H1 (cell line): Measurements from ENCODE around the gene ATAT1. TPM values are rescaled to one million over a fixed set of nuclear protein-coding genes. Genes with fewer than 3 reads are reported as not detected.

Source experiments
- CTCF ChIA-PET: fragments of 300-600 bp; sonication (Branson Sonifier 250); formaldehyde crosslinking; loops from one replicate; lab custom pipeline; 2021; ENCODE audit not compliant: partially characterized antibody; lab: Charles Lee
- POLR2A ChIA-PET: fragments of 300-600 bp; sonication (Branson Sonifier 250); formaldehyde crosslinking; loops from one replicate; lab custom pipeline; 2021; ENCODE audit warnings: inconsistent platforms; ENCODE audit not compliant: partially characterized antibody; lab: Charles Lee
- DNase-seq, 2 experiments: peaks; one replicate each; pipeline versions ENCODE4 v3.0.0 to v3.0.0-alpha.2; 2010 to 2022; ENCODE audit warnings: low spot score in 2 of 2, low read depth in 1 of 2, mixed read lengths in 1 of 2
- FAIRE-seq: peaks from 2 replicates; lab custom pipeline; 2011; peaks lifted over from hg19 to GRCh38; lab: Jason Lieb, UNC
- H2AFZ ChIP-seq: 2 replicates; pipeline ENCODE4 v1.8.1; 2012; ENCODE audit warnings: low read length, inconsistent platforms
- H2AK5ac ChIP-seq: 2 replicates; pipeline ENCODE4 v1.6.1; 2013; ENCODE audit warnings: low read depth, low read length
- H2BK120ac ChIP-seq: replicated peaks from 2 replicates; pipeline ENCODE3; 2013; ENCODE audit warnings: low read depth, low read length, inconsistent platforms
- H2BK12ac ChIP-seq: 2 replicates; pipeline ENCODE4 v1.6.1; 2013; ENCODE audit warnings: low read depth, low read length
- H2BK15ac ChIP-seq: 2 replicates; pipeline ENCODE4 v1.6.1; 2013; ENCODE audit warnings: low read length
- H2BK20ac ChIP-seq: 2 replicates; pipeline ENCODE4 v1.6.1; 2013; ENCODE audit warnings: low read length
- H2BK5ac ChIP-seq: 2 replicates; pipeline ENCODE4 v1.6.1; 2013; ENCODE audit warnings: low read depth, low read length
- H3K14ac ChIP-seq: 2 replicates; pipeline ENCODE4 v1.6.1; 2013; ENCODE audit warnings: inconsistent platforms; ENCODE audit not compliant: insufficient read length
- H3K18ac ChIP-seq: 2 replicates; pipeline ENCODE4 v1.6.1; 2013; ENCODE audit warnings: low read length; ENCODE audit errors: extremely low read depth
- H3K23ac ChIP-seq: 2 replicates; pipeline ENCODE4 v1.6.1; 2013; ENCODE audit warnings: inconsistent platforms; ENCODE audit not compliant: insufficient read length
- H3K23me2 ChIP-seq: 2 replicates; pipeline ENCODE4 v1.6.1; 2013; ENCODE audit warnings: low read depth, low read length
- H3K27ac ChIP-seq: 2 replicates; pipeline ENCODE4 v1.6.1; 2011; ENCODE audit warnings: low read depth, low read length, inconsistent platforms
- H3K27me3 ChIP-seq, 4 experiments: replicated peaks in 1 of 4; 1 replicate in 1 of 4; 2 replicates in 3 of 4; pipeline versions ENCODE4 v1.6.1 to v1.8.1; 2011 to 2013; ENCODE audit warnings: low read length in 3 of 4, mild to moderate bottlenecking in 3 of 4, inconsistent platforms in 2 of 4, mixed read lengths in 2 of 4, moderate library complexity in 1 of 4; ENCODE audit not compliant: control insufficient read depth in 3 of 4, insufficient read depth in 3 of 4; ENCODE audit errors: extremely low read depth in 1 of 4
- H3K36me3 ChIP-seq, 4 experiments: 2 replicates each; pipeline versions ENCODE4 v1.6.1 to v1.8.1; 2011 to 2013; ENCODE audit warnings: mild to moderate bottlenecking in 4 of 4, low read length in 3 of 4, moderate library complexity in 2 of 4, control low read depth in 1 of 4, inconsistent platforms in 1 of 4; ENCODE audit not compliant: insufficient read depth in 4 of 4, control insufficient read depth in 2 of 4
- H3K4ac ChIP-seq: replicated peaks from 2 replicates; pipeline ENCODE3; 2013; ENCODE audit warnings: low read length, low read depth, mixed read lengths, inconsistent platforms; ENCODE audit not compliant: insufficient read length
- H3K4me1 ChIP-seq, 4 experiments: replicated peaks in 1 of 4; 1 replicate in 1 of 4; 2 replicates in 3 of 4; pipeline versions ENCODE4 v1.6.1 to v1.8.1; 2011 to 2013; ENCODE audit warnings: low read length in 3 of 4, inconsistent platforms in 2 of 4, mixed read lengths in 1 of 4; ENCODE audit not compliant: insufficient read depth in 4 of 4, control insufficient read depth in 3 of 4
- H3K4me2 ChIP-seq, 2 experiments: 2 replicates each; pipeline versions ENCODE4 v1.6.1 to v1.8.1; 2011 to 2013; ENCODE audit warnings: low read depth in 2 of 2, low read length in 2 of 2, control low read depth in 1 of 2, inconsistent platforms in 1 of 2, mild to moderate bottlenecking in 1 of 2; ENCODE audit not compliant: insufficient read depth in 1 of 2
- H3K4me3 ChIP-seq, 4 experiments: fragments of 200-600, 300-600 bp in 1 of 4; sonication (generic), shearing (Covaris generic), sonication (Bioruptor Twin) in 1 of 4; 2 replicates each; pipeline versions ENCODE4 v1.5.1 to v1.8.1; 2011 to 2016; ENCODE audit warnings: low read length in 4 of 4, low read depth in 3 of 4, control low read depth in 2 of 4, inconsistent platforms in 2 of 4, mild to moderate bottlenecking in 2 of 4, mixed read lengths in 1 of 4, moderate library complexity in 1 of 4; ENCODE audit not compliant: insufficient read depth in 2 of 4; ENCODE audit errors: extremely low read depth in 1 of 4
- H3K56ac ChIP-seq: replicated peaks from 2 replicates; pipeline ENCODE3; 2013; ENCODE audit warnings: low read depth, mild to moderate bottlenecking, mixed read lengths, low read length, inconsistent platforms; ENCODE audit not compliant: insufficient read length
- H3K79me1 ChIP-seq: 2 replicates; pipeline ENCODE4 v1.6.1; 2013; ENCODE audit warnings: low read depth, low read length, control low read depth
- H3K79me2 ChIP-seq, 2 experiments: 2 replicates each; pipeline versions ENCODE4 v1.6.1 to v1.8.1; 2012 to 2013; ENCODE audit warnings: low read length in 2 of 2, mild to moderate bottlenecking in 2 of 2, inconsistent platforms in 1 of 2; ENCODE audit not compliant: insufficient read depth in 2 of 2, control insufficient read depth in 1 of 2
- H3K9ac ChIP-seq, 4 experiments: replicated peaks in 1 of 4; 1 replicate in 1 of 4; 2 replicates in 3 of 4; pipeline versions ENCODE4 v1.6.1 to v1.8.1; 2011 to 2013; ENCODE audit warnings: low read depth in 3 of 4, low read length in 3 of 4, control low read depth in 2 of 4, mild to moderate bottlenecking in 2 of 4, moderate library complexity in 2 of 4, inconsistent platforms in 1 of 4; ENCODE audit errors: extremely low read depth in 1 of 4
- H3K9me3 ChIP-seq, 2 experiments: 2 replicates each; pipeline versions ENCODE4 v1.6.1 to v1.8.1; 2012 to 2013; ENCODE audit warnings: mild to moderate bottlenecking in 2 of 2, moderate library complexity in 2 of 2, control low read depth in 1 of 2, inconsistent platforms in 1 of 2, low read depth in 1 of 2, low read length in 1 of 2, mixed read lengths in 1 of 2; ENCODE audit not compliant: insufficient read depth in 2 of 2
- H4K20me1 ChIP-seq, 2 experiments: replicated peaks in 1 of 2; 2 replicates each; pipeline versions ENCODE3 to v1.8.1; 2011 to 2013; ENCODE audit warnings: inconsistent platforms in 2 of 2, low read length in 2 of 2, mild to moderate bottlenecking in 1 of 2; ENCODE audit not compliant: insufficient read depth in 2 of 2, control insufficient read depth in 1 of 2
- H4K5ac ChIP-seq: 2 replicates; pipeline ENCODE4 v1.6.1; 2013; ENCODE audit warnings: low read length, low read depth, mixed read lengths, inconsistent platforms; ENCODE audit not compliant: insufficient read length
- H4K8ac ChIP-seq: 2 replicates; pipeline ENCODE4 v1.8.0; 2013; ENCODE audit warnings: mild to moderate bottlenecking, moderate library complexity, low read length, inconsistent platforms; ENCODE audit not compliant: insufficient read depth; ENCODE audit errors: extremely low read depth
- H4K91ac ChIP-seq: replicated peaks from 2 replicates; pipeline ENCODE3; 2013; ENCODE audit warnings: low read length, mixed read lengths, inconsistent platforms; ENCODE audit not compliant: insufficient read length
- CTBP2 ChIP-seq: IDR thresholded peaks from 2 replicates; pipeline ENCODE4 v1.7.0; 2011; ENCODE audit warnings: borderline replicate concordance, mild to moderate bottlenecking, moderate library complexity, mixed read lengths, low read length; ENCODE audit not compliant: insufficient read depth, insufficient read length
- E2F6 ChIP-seq: IDR thresholded peaks from 2 replicates; pipeline ENCODE4 v1.6.1; 2012; ENCODE audit warnings: inconsistent platforms
- MAFK ChIP-seq: IDR thresholded peaks from 2 replicates; pipeline ENCODE4 v1.6.1; 2012; ENCODE audit warnings: low read depth, mild to moderate bottlenecking, improper control_type of control experiment, low read length
- POLR2AphosphoS5 ChIP-seq: IDR thresholded peaks from 2 replicates; pipeline ENCODE4 v1.6.1; 2011; ENCODE audit warnings: low read depth, low read length
- SIX5 ChIP-seq: IDR thresholded peaks from 2 replicates; pipeline ENCODE4 v1.6.1; 2011; ENCODE audit warnings: mild to moderate bottlenecking, low read depth, low read length
- TCF12 ChIP-seq: IDR thresholded peaks from 2 replicates; pipeline ENCODE4 v1.6.1; 2011; ENCODE audit warnings: low read depth, mild to moderate bottlenecking, low read length
- WGBS, 2 experiments: shearing (Covaris generic) in 1 of 2; methylation state at CpG; one replicate each; pipeline versions ENCODE4 v1.1.6 to v1.1.7; 2013 to 2015; ENCODE audit warnings: low lambda C conversion rate in 2 of 2, mixed read lengths in 2 of 2, inconsistent platforms in 1 of 2, low coverage in 1 of 2, missing lambda C conversion rate in 1 of 2; ENCODE audit not compliant: insufficient replicate concordance in 2 of 2, insufficient coverage in 1 of 2, insufficient read length in 1 of 2; ENCODE audit errors: extremely low coverage in 1 of 2, missing lambda C conversion rate in 1 of 2; 5-methylcytosine and 5-hydroxymethylcytosine counted together
- polyA plus RNA-seq, 7 experiments: library from polyadenylated mRNA; depleted of rRNA in 3 of 7; stranded (reverse) in 5 of 7; unstranded in 2 of 7; fragments of >200 nt in 5 of 7; fragments of 200-250 nt in 2 of 7; gene quantifications; 1 replicate in 5 of 7; 2 replicates in 1 of 7; 4 replicates in 1 of 7; pipeline versions ENCODE4 v1.2.1 to v1.2.3, GENCODE V29; 2011 to 2013; ENCODE audit warnings: missing spikeins in 2 of 7, mixed read lengths in 2 of 7
- total RNA-seq: library from RNA; stranded (reverse); fragmentation: NEBNext Ultra II Directional; extraction: Animal tissue kit (Norgen Biotek cat#: 25700); gene quantifications from 2 replicates; pipeline ENCODE4 v1.2.1, GENCODE V29; 2021

ATAT1 gene
- total and polyA plus RNA-seq, 2 of the 8 experiments (the other 6 are each of a cell fraction or from before 2014, with no cell fraction given) = 14.4 to 14.6 TPM

GRCh38 chr6:30600451-30600961 lies 26.2 kb upstream of the ATAT1 start:
- POLR2A ChIA-PET = interaction anchor here (0.6 to 21.6 kb wide), 35 partner anchors 10 to 479 kb away, joined by 3 to 712 read pairs (median 4); partner anchors contain the start of genes ATAT1, C6orf136, DHX16 and GNL1
- WGBS, 2 experiments = 96% methylated on average over 10 of the region's 10 CpGs; no CpG with 5 or more reads in 1 of the 2 experiments

More at GRCh38 chr6:30600451-30600961, 26.2 kb upstream of the ATAT1 start:
- H3K18ac ChIP-seq = no peak overlapping the region
- TF ChIP-seq SIX5 (no peak), POLR2AphosphoS5 (peak; percentile 77; the same call in 1 of the 2 replicates), E2F6 (no peak), TCF12 (no peak), MAFK (no peak), CTBP2 (no peak)
- H2AK5ac ChIP-seq = no peak overlapping the region
- H3K56ac ChIP-seq = no peak overlapping the region
- H3K14ac ChIP-seq = no peak overlapping the region
- H3K79me2 ChIP-seq = no peaks in the 10 kb centered on the region
- H3K23me2 ChIP-seq = no peaks in the 10 kb centered on the region; the same call in 1 of the 2 replicates
- H3K4me2 ChIP-seq = no peak overlapping the region
- no peak overlapping the region for H2BK5ac ChIP-seq
- no peak overlapping the region for H3K4ac ChIP-seq
- no peak overlapping the region for H3K9ac ChIP-seq
- peaks cover 9 to 33% of the 10 kb centered on the region in 2 experiments for H4K20me1 ChIP-seq
- no peak for FAIRE-seq
- DNase-seq = no peak
- H2AFZ ChIP-seq = no peak overlapping the region
- H2BK20ac ChIP-seq = no peak overlapping the region
- H3K4me3 ChIP-seq = no peak overlapping the region
- H2BK120ac ChIP-seq = no peak overlapping the region
- H4K91ac ChIP-seq = no peak overlapping the region
- H3K4me1 ChIP-seq = no peaks in the 10 kb centered on the region
- H3K23ac ChIP-seq = no peak overlapping the region
- H3K36me3 ChIP-seq = peaks cover 42 to 52% (median 49%) of the 10 kb centered on the region in 4 experiments
- no peak overlapping the region for H3K27ac ChIP-seq
- H3K79me1 ChIP-seq = no peaks in the 10 kb centered on the region; the same call in none of the 2 replicates
- H2BK12ac ChIP-seq = no peak overlapping the region
- no peak overlapping the region for H4K8ac ChIP-seq
- no peaks in the 10 kb centered on the region for H3K9me3 ChIP-seq
- no peak overlapping the region for H2BK15ac ChIP-seq
- no peak overlapping the region for H4K5ac ChIP-seq
- H3K27me3 ChIP-seq = no peaks in the 10 kb centered on the region
- CTCF ChIA-PET = interaction anchor here (0.7 to 5.7 kb wide), 9 partner anchors 10 to 117 kb away, joined by 3 to 37 read pairs (median 4); no protein-coding TSS in a partner anchor
